Right lobe of liver (tissue), 6 donors: Measurements from ENCODE around the gene SGO2. TPM values are rescaled to one million over a fixed set of nuclear protein-coding genes. Genes with fewer than 3 reads are reported as not detected.

Experiments used
- ATAC-seq, 4 donors: fragments of 200-7000 bp; cut with Tn5 transposase; one replicate each; pipeline ENCODE4 v1.9.1; 2020; ENCODE audit warnings: mild to moderate bottlenecking in 4 of 4, moderate library complexity in 4 of 4
- DNase-seq, 3 donors: peaks; one replicate each; pipeline ENCODE4 v3.0.0-alpha.2; 2020
- H3K27ac ChIP-seq, 3 donors: fragments of 200-600 bp; one replicate each; pipeline ENCODE4 v1.8.0; 2022
- H3K27me3 ChIP-seq, 2 donors: fragments of 200-600 bp; one replicate each; pipeline ENCODE4 v1.8.0; 2022
- H3K36me3 ChIP-seq, 4 donors: fragments of 200-600 bp; sonication (generic) in 1 of 4; one replicate each; pipeline versions ENCODE4 v1.5.1 to v1.8.0; 2017 to 2022; ENCODE audit warnings: control low read depth in 1 of 4
- H3K4me1 ChIP-seq, 4 donors: fragments of 200-600 bp; sonication (generic) in 1 of 4; one replicate each; pipeline versions ENCODE4 v1.5.1 to v1.8.0; 2017 to 2022; ENCODE audit warnings: control low read depth in 1 of 4
- H3K4me3 ChIP-seq, 3 donors: fragments of 200-600 bp; one replicate each; pipeline ENCODE4 v1.8.0; 2022
- H3K9me3 ChIP-seq, 4 donors: fragments of 200-600 bp; sonication (generic) in 1 of 4; one replicate each; pipeline versions ENCODE4 v1.5.1 to v1.8.0; 2017 to 2022; ENCODE audit warnings: control low read depth in 1 of 4
- CTCF ChIP-seq, 4 donors: fragments of 200-600 bp in 3 of 4; fragments of 450-650 bp in 1 of 4; IDR thresholded peaks; one replicate each; pipeline versions ENCODE4 v1.5.1 to v1.8.0; 2016 to 2022; ENCODE audit warnings: antibody characterized with exemption in 4 of 4, mild to moderate bottlenecking in 2 of 4
- POLR2A ChIP-seq: fragments of 450-650 bp; IDR thresholded peaks from one replicate; pipeline ENCODE4 v1.6.1; 2017; ENCODE audit warnings: antibody characterized with exemption, mild to moderate bottlenecking
- WGBS: methylation state at CpG from one replicate; pipeline ENCODE4 v1.1.6; 2018; ENCODE audit warnings: low coverage, low lambda C conversion rate; ENCODE audit not compliant: insufficient coverage; ENCODE audit errors: missing lambda C conversion rate; 5-methylcytosine and 5-hydroxymethylcytosine counted together
- intact Hi-C, 2 donors: fragments of 100-400 bp; cut with DNase I; formaldehyde crosslinking; loops; one replicate each; pipeline versions ENCODE4 v1.11.2 to v1.14.1; 2022
- total RNA-seq, 6 experiments: library from RNA; depleted of rRNA in 2 of 6; stranded (reverse); fragments of >200 nt in 2 of 6; fragmentation: NEBNext Ultra II Directional in 3 of 6; extraction: Animal tissue kit (Norgen Biotek cat#: 25700) in 3 of 6; gene quantifications; one replicate each; pipeline versions ENCODE4 v1.1.0 to v1.2.4, GENCODE V29; 2016 to 2023
- donor health status: DM: no; HTN: yes; CAD: no.
- donor health status: DM: no; HTN: no; CAD: no.
- donor health status: DM: no; HTN: no; CAD: no.
- donor health status: DM: no; HTN: yes; CAD: no.
- donor health status: DM: no; HTN: yes; CAD: no.

The SGO2 gene
- total RNA-seq, 6 experiments from 2014 or later, result 0.37 to 1.8 (median 0.92) TPM

DNA sequence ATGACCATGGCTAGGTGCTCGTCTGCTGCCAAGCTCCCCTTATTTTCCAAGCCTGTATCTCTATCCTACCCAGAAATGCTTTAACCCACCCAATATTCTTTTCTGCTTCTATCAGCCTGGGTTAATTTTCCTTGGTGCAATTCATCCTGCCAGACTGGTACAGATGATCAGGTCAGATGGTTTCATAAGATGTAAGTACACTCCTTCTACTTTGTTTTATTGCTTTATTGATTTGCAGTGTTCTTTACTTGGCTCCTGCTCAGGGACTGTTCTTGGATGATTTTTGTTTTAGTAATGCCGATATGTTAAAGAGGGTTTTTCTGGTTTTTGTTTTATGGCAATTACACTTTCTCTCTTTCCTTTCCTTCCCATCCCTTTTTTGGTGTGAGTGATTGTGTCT lies 2.4 kb upstream of the SGO2 start:
- 80% methylated on average over 2 of the region's 2 CpGs for WGBS
- H3K9me3 ChIP-seq, result no peaks in the 10 kb centered on the region
- H3K27me3 ChIP-seq, result no peaks in the 10 kb centered on the region
- H3K4me3 ChIP-seq, result no peak overlapping the region
- no peaks in the 10 kb centered on the region for H3K36me3 ChIP-seq
- no peak for ATAC-seq
- TF ChIP-seq CTCF (IDR thresholded peaks at IDR 0.05) (no peak), POLR2A (no peak)
- intact Hi-C loops, result no loop called here
- peaks cover 0 to 5% (median 2%) of the 10 kb centered on the region in 4 donors for H3K4me1 ChIP-seq
- no peak overlapping the region for H3K27ac ChIP-seq
- DNase-seq, result no peak

DNA sequence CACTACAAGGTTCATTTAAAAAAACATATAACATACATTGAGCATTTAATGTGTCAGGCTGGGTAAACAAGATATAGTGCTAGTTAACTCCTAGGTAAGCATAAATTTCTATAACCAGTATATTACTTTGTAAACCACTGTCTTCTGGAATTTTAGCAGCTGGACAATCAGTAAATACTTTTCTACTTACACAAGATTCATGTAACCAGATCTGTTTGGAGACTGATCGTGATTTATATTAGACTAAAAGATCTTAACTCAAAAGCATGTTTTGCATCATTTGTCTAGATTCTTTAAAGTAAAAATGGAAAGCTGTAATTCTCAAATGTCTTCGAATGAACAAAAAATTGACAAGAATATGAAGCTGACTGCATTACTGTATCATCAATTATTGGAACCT lies 941 bp upstream of the SGO2 start:
- DNase-seq, result no peak
- Histone ChIP-seq H3K27me3 (no peaks in the 10 kb centered on the region), H3K36me3 (no peaks in the 10 kb centered on the region), H3K4me3 (no peak overlapping the region), H3K9me3 (no peaks in the 10 kb centered on the region), H3K4me1 (peaks cover 0 to 5% (median 2%) of the 10 kb centered on the region in 4 donors), H3K27ac (no peak overlapping the region)
- intact Hi-C loops, result no loop called here
- WGBS, result 73% methylated on average over 2 of the region's 2 CpGs
- TF ChIP-seq CTCF (IDR thresholded peaks at IDR 0.05) (no peak), POLR2A (no peak)
- ATAC-seq, result no peak

- ATAC-seq, result no peak
- Histone ChIP-seq H3K27ac (no peak overlapping the region), H3K36me3 (no peaks in the 10 kb centered on the region), H3K4me1 (peaks cover 0 to 5% (median 2%) of the 10 kb centered on the region in 4 donors), H3K9me3 (no peaks in the 10 kb centered on the region), H3K27me3 (no peaks in the 10 kb centered on the region), H3K4me3 (peak overlapping the region; percentile 72 to 78 (median 76))
- TF ChIP-seq POLR2A (no peak), CTCF (IDR thresholded peaks at IDR 0.05) (no peak)
- intact Hi-C loops, result no loop called here
- 17% methylated on average over 7 of the region's 7 CpGs for WGBS
- no peak for DNase-seq
Measured at GRCh38 chr2:200525551-200525881, 491 bp upstream of the SGO2 start.

DNA sequence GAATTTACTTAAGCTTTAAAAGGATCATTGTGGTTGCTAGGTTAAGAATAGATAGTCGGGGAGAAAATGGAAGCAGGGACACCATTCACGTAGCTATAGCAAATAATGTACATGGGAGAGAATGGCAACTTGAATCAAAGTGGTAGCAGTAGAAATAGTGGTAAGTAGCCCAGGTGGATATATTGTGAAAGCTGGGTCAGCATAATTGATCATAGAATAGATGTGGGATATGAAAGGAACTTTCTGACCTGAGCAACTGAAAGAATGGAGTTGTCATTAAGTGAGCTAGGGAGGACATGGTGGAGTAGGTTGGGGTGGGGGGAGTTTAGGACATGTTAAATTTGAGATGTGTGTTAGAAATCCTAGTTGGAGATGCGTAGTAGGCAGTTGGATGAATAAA lies 2.2 kb downstream of the SGO2 start:
- H3K36me3 ChIP-seq, result no peaks in the 10 kb centered on the region
- no peak overlapping the region for H3K4me3 ChIP-seq
- ATAC-seq (no peak), DNase-seq (no peak)
- H3K27me3 ChIP-seq, result no peaks in the 10 kb centered on the region
- TF ChIP-seq POLR2A (no peak), CTCF (IDR thresholded peaks at IDR 0.05) (no peak)
- 86% methylated on average over 2 of the region's 3 CpGs for WGBS
- H3K9me3 ChIP-seq, result no peaks in the 10 kb centered on the region
- H3K27ac ChIP-seq, result no peak overlapping the region
- intact Hi-C loops, result no loop called here
- H3K4me1 ChIP-seq, result peaks cover 0 to 5% (median 2%) of the 10 kb centered on the region in 4 donors

DNA sequence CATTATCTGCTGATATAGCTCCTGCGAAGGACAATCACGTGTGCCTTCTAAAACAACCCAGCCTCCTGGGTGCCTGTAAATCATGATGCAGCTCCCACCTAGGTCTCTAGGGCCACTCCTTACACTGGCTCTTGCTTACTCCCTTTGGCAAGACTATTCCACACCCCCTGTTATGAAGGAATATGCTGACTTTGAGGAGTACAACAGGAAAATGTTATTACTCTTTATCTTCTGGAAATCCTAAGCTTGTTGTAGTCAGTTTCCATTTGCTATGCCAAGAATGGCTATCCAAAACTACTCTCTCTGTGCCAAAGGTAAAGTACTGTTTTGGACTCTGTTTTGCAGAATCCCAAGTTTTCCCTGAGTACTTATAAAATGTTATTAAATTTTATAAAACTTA lies 7.7 kb downstream of the SGO2 start:
- Histone ChIP-seq H3K4me1 (no peaks in the 10 kb centered on the region), H3K27me3 (no peaks in the 10 kb centered on the region), H3K36me3 (peaks cover 0 to 3% (median 0%) of the 10 kb centered on the region in 4 donors), H3K4me3 (no peak overlapping the region), H3K9me3 (no peaks in the 10 kb centered on the region), H3K27ac (no peak overlapping the region)
- intact Hi-C loops, result no loop called here
- ATAC-seq (no peak), DNase-seq (no peak)
- TF ChIP-seq CTCF (IDR thresholded peaks at IDR 0.05) (no peak), POLR2A (no peak)
- WGBS, result 71% methylated on average over 2 of the region's 2 CpGs
